HepG2 (cell line): Measurements from ENCODE around the gene BFAR. TPM values are rescaled to one million over a fixed set of nuclear protein-coding genes. Genes with fewer than 3 reads are reported as not detected.

Experiments used
- ATF7-NPFF ChIP-seq: sonication (generic); formaldehyde crosslinking; IDR thresholded peaks from 2 replicates; pipeline ENCODE4 v1.8.1; 2023; ENCODE audit warnings: mild to moderate bottlenecking, low read depth, missing genetic modification reagents, moderate library complexity
- CBX2 ChIP-seq, 2 experiments: fragments of 200-600 bp in 1 of 2; sonication (generic); formaldehyde crosslinking in 1 of 2; IDR thresholded peaks; 2 replicates each; pipeline versions ENCODE4 v1.7.0 to v1.8.1; 2018 to 2022; ENCODE audit warnings: low read depth in 2 of 2, low read length in 1 of 2, mild to moderate bottlenecking in 1 of 2, missing genetic modification reagents in 1 of 2
- HDAC6 ChIP-seq: fragments of 200-600 bp; sonication (generic); IDR thresholded peaks from 2 replicates; pipeline ENCODE4 v1.7.0; 2017; ENCODE audit warnings: mild to moderate bottlenecking, antibody characterized with exemption, low read length, low read depth
- HMGXB4 ChIP-seq, 2 experiments: sonication (generic) in 1 of 2; formaldehyde crosslinking in 1 of 2; IDR thresholded peaks; 2 replicates each; pipeline versions ENCODE4 v1.4.0 to v1.6.1; 2018 to 2020; ENCODE audit warnings: missing genetic modification reagents in 2 of 2, borderline replicate concordance in 1 of 2, low read depth in 1 of 2, mild to moderate bottlenecking in 1 of 2, missing biosample characterization in 1 of 2
- JARID2 ChIP-seq: sonication (generic); formaldehyde crosslinking; IDR thresholded peaks from 2 replicates; pipeline ENCODE4 v1.8.1; 2023; ENCODE audit warnings: missing genetic modification reagents, inconsistent platforms; ENCODE audit not compliant: insufficient replicate concordance
- MED1 ChIP-seq: sonication (generic); formaldehyde crosslinking; IDR thresholded peaks from 2 replicates; pipeline ENCODE4 v1.4.0; 2020; ENCODE audit warnings: missing genetic modification reagents
- MIER2 ChIP-seq: IDR thresholded peaks from 2 replicates; pipeline ENCODE4 v1.6.1; 2016; ENCODE audit warnings: missing biosample characterization, missing genetic modification reagents
- MIER3 ChIP-seq: IDR thresholded peaks from 2 replicates; pipeline ENCODE4 v1.6.1; 2016; ENCODE audit warnings: missing compliant biosample characterization, borderline replicate concordance
- NAIF1 ChIP-seq: sonication (generic); formaldehyde crosslinking; IDR thresholded peaks from 2 replicates; pipeline ENCODE4 v1.5.0; 2020; ENCODE audit warnings: mild to moderate bottlenecking, missing genetic modification reagents, borderline replicate concordance
- NCOA2 ChIP-seq: sonication (generic); formaldehyde crosslinking; IDR thresholded peaks from 2 replicates; pipeline ENCODE4 v1.8.0; 2022; ENCODE audit warnings: inconsistent platforms
- NR1H2 ChIP-seq: sonication (generic); formaldehyde crosslinking; IDR thresholded peaks from 2 replicates; pipeline ENCODE4 v1.8.1; 2022; ENCODE audit warnings: low read depth, missing genetic modification reagents, borderline replicate concordance
- PHF20 ChIP-seq: sonication (generic); formaldehyde crosslinking; IDR thresholded peaks from 2 replicates; pipeline ENCODE4 v1.5.0; 2020; ENCODE audit warnings: mild to moderate bottlenecking, missing genetic modification reagents
- POGZ ChIP-seq: sonication (generic); formaldehyde crosslinking; IDR thresholded peaks from 2 replicates; pipeline ENCODE4 v1.4.0; 2020; ENCODE audit warnings: mild to moderate bottlenecking, missing genetic modification reagents
- TBP ChIP-seq: sonication (generic); formaldehyde crosslinking; IDR thresholded peaks from 2 replicates; pipeline ENCODE4 v1.5.0; 2020; ENCODE audit warnings: missing genetic modification reagents
- TBX2 ChIP-seq: sonication (generic); formaldehyde crosslinking; IDR thresholded peaks from 2 replicates; pipeline ENCODE4 v1.5.0; 2020; ENCODE audit warnings: missing genetic modification reagents, mild to moderate bottlenecking, borderline replicate concordance
- THRA ChIP-seq: sonication (generic); formaldehyde crosslinking; IDR thresholded peaks from 2 replicates; pipeline ENCODE4 v1.4.0; 2020; ENCODE audit warnings: missing genetic modification reagents, borderline replicate concordance
- U2AF1 ChIP-seq: fragments of 200-400 bp; formaldehyde crosslinking; optimal IDR thresholded peaks from 2 replicates; pipeline ENCODE3; 2017; ENCODE audit warnings: mild to moderate bottlenecking, low read depth, low read length
- YEATS2 ChIP-seq: sonication (generic); formaldehyde crosslinking; IDR thresholded peaks from 2 replicates; pipeline ENCODE4 v1.4.0; 2020; ENCODE audit warnings: missing genetic modification reagents, borderline replicate concordance
- ZFP82 ChIP-seq: sonication (generic); formaldehyde crosslinking; IDR thresholded peaks from 2 replicates; pipeline ENCODE4 v1.5.1; 2020; ENCODE audit warnings: mild to moderate bottlenecking, missing genetic modification reagents, borderline replicate concordance
- ZFX ChIP-seq: sonication (generic); formaldehyde crosslinking; IDR thresholded peaks from 2 replicates; pipeline ENCODE4 v1.4.0; 2020; ENCODE audit warnings: mild to moderate bottlenecking, low read depth, missing genetic modification reagents, moderate library complexity
- ZFY ChIP-seq: sonication (generic); formaldehyde crosslinking; IDR thresholded peaks from 2 replicates; pipeline ENCODE4 v1.4.0; 2020; ENCODE audit warnings: missing genetic modification reagents
- ZNF263 ChIP-seq: sonication (generic); formaldehyde crosslinking; IDR thresholded peaks from 2 replicates; pipeline ENCODE4 v1.4.0; 2020; ENCODE audit warnings: missing genetic modification reagents
- ZNF441 ChIP-seq: sonication (generic); formaldehyde crosslinking; IDR thresholded peaks from 2 replicates; pipeline ENCODE4 v1.7.0; 2021; ENCODE audit warnings: missing genetic modification reagents, borderline replicate concordance
- ZNF547 ChIP-seq: sonication (generic); formaldehyde crosslinking; IDR thresholded peaks from 2 replicates; pipeline ENCODE4 v1.5.1; 2020; ENCODE audit warnings: mild to moderate bottlenecking, missing genetic modification reagents
- ZNF564 ChIP-seq: sonication (generic); formaldehyde crosslinking; IDR thresholded peaks from 2 replicates; pipeline ENCODE4 v1.8.1; 2023; ENCODE audit warnings: mild to moderate bottlenecking, missing genetic modification reagents
- ZNF781 ChIP-seq: sonication (generic); formaldehyde crosslinking; IDR thresholded peaks from 2 replicates; pipeline ENCODE4 v1.5.1; 2020; ENCODE audit warnings: borderline replicate concordance, mild to moderate bottlenecking, missing genetic modification reagents; ENCODE audit errors: not compliant biosample characterization
- polyA plus RNA-seq, 8 experiments: library from polyadenylated mRNA; depleted of rRNA in 3 of 8; stranded (reverse) in 7 of 8; unstranded in 1 of 8; fragments of >200 nt; fragmentation: Illumina TruSeq in 4 of 8; extraction: Trizol in 4 of 8; gene quantifications; 2 replicates each; pipeline versions ENCODE4 v1.2.1 to v1.2.3, GENCODE V29; 2011 to 2016; ENCODE audit warnings: low read depth in 4 of 8, missing spikeins in 1 of 8, mixed read lengths in 1 of 8; ENCODE audit not compliant: insufficient read depth in 1 of 8
- total RNA-seq, 5 experiments: library from RNA; depleted of rRNA; stranded (reverse); fragments of >200 nt; fragmentation: Illumina TruSeq; extraction: Trizol; gene quantifications; 2 replicates each; pipeline ENCODE4 v1.2.3, GENCODE V29; 2016; ENCODE audit warnings: low read depth in 1 of 5

BFAR gene
- total and polyA plus RNA-seq, 2 of the 13 experiments (the other 11 are each of a cell fraction or from before 2014, with no cell fraction given) = 96.9 to 120 TPM

- TF ChIP-seq POGZ (CRISPR knock-in tag) (peak; percentile 78), JARID2 (CRISPR knock-in tag) (no peak), ZFX (CRISPR knock-in tag) (peak; percentile 100), ZNF781 (CRISPR knock-in tag) (peak; percentile 89), THRA (peak; percentile 81), ZNF263 (peak; percentile 58), U2AF1 (no peak), YEATS2 (CRISPR knock-in tag) (peak; percentile 92), ZFP82 (CRISPR knock-in tag) (peak; percentile 98; the same call in 1 of the 2 replicates), MED1 (CRISPR knock-in tag) (peak; percentile 75), ZNF564 (peak; percentile 91), CBX2 (IDR thresholded peaks at IDR 0.05; ENCODE audit: low read depth, low read length) (no peak), CBX2 (CRISPR knock-in tag; IDR thresholded peaks at IDR 0.05; ENCODE audit: low read depth) (peak; percentile 89; the same call in 1 of the 2 replicates), MIER3 (CRISPR knock-in tag) (no peak), NR1H2 (CRISPR knock-in tag) (no peak), HDAC6 (no peak), ATF7-NPFF (peak; percentile 97), TBX2 (CRISPR knock-in tag) (peak; percentile 82), NCOA2 (CRISPR knock-in tag) (peak; percentile 29; the same call in 1 of the 2 replicates), HMGXB4 (CRISPR knock-in tag; IDR thresholded peaks at IDR 0.05; ENCODE audit: borderline replicate concordance in 1 of 2, low read depth in 1 of 2) (peak; percentile 68 to 95; a peak in 3 of 4 replicates), ZFY (CRISPR knock-in tag) (peak; percentile 100), ZNF547 (CRISPR knock-in tag) (peak; percentile 99), ZNF441 (CRISPR knock-in tag) (peak; percentile 82; the same call in 1 of the 2 replicates), TBP (no peak), PHF20 (peak; percentile 96), NAIF1 (CRISPR knock-in tag) (peak; percentile 97), MIER2 (CRISPR knock-in tag) (no peak)
These were observed 2.7 kb upstream of the BFAR start, which contains the start of gene PARN (continued) for GRCh38 chr16:14629919-14630619.
